ENCODE data around the gene ELMO1. TPM values are rescaled to one million over a fixed set of nuclear protein-coding genes. Genes with fewer than 3 reads are reported as not detected.

The ELMO1 gene
- total RNA-seq, 1 donor from 2014 or later: 0.13 TPM

DNA sequence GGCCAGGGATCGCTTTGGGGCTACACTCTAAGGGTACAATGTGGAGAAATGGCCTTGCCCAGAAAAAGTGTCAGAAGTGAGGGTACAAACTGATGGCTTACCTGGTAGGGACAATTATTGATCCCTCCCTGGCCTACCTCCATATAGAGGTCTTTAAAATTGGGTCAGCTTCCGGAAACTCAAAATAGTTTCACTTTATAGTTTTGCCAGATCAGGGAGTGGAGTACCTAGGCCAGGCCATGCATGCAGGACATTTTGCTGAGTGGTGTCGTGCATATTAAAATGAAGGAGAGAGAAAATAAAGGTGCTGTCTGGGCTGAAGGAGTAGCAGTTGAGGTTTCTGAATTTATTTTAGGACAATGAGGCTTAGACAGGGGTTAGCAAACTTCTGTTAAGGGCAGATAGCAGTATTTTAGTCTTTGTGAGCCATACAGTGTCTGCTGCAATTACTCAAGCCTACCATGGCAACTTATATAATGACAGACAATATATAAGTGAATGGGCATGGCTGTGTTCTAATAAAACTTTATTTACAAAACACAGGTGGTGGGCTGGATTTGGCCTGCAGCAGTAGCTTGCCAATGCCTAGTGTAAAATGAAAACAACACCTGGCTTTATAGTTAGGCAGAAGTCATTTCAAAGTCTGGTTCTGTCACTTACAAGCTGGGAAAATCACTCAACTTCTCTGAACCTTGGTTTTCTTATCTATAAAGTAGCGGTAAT lies 547.5 kb downstream of the ELMO1 start:
- no peak for DNase-seq (ENCODE audit: low read depth)

DNA sequence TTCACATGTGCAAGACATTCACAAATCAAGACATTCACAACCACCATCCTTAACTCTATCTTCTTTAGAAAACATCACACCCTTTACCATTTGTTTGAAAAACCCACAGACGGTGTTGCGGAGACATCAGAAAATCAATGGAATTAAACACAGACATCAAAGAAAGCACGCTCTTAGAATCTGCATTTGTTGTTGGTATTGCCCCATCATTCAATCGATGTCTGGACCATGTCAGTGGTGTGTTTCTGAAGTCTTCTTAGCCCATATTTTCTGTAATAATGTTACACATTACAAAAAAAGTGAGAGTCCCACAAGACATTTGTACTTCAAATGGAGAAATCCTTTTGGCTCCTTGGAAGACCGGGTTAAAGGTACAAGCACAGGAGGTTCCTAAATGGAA lies 550.5 kb downstream of the ELMO1 start:
- no peak for DNase-seq (ENCODE audit: low read depth)

DNA sequence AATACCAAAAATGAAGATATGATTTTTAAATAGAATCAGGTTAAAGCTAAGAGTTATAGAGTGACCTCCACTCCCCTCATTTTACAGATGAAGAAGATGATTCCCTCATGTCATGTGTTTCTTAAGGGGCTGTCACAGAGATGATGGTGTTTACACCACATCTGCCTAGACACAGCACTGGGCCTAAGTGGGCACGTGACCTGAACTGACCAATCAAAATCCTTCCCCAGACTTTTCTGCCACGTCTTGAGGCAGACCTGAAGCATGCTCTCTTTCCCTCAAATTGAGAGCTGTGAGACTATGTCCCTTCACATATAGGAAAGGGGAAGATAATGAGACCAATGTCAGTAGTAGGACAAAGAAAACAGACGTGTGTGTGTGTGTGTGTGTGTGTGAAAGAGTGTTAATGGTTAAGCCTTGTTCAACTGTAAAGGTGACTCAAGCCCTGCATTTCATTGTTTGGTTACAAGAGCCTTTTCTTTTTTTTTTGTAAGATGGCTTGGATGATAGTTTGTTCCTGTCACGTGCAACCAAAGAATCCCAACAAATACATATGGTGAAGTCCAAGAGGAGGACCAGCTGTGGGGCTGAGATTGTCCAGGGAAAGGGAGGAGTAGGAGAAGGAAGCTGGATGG lies 551.6 kb downstream of the ELMO1 start:
- DNase-seq (ENCODE audit: low read depth): no peak

DNA sequence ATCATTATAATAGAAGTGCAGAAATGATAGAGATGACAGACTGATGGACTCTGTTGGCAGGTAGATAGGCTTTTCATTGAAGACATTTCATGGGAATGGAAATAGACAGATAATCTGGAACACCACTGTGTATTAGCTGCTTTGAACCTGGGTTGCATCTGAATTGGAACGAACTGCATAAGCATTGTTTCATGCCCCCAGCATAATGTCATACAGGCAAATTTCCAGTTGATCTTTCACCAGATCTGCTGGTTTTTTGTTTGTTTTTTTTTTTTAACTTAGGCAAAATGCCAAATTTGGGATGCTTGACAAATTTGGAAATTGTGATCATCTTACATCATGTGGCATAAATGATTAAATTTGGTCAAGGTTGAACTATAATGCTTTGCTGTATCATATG lies 552.2 kb downstream of the ELMO1 start:
- DNase-seq (ENCODE audit: low read depth): no peak

DNA sequence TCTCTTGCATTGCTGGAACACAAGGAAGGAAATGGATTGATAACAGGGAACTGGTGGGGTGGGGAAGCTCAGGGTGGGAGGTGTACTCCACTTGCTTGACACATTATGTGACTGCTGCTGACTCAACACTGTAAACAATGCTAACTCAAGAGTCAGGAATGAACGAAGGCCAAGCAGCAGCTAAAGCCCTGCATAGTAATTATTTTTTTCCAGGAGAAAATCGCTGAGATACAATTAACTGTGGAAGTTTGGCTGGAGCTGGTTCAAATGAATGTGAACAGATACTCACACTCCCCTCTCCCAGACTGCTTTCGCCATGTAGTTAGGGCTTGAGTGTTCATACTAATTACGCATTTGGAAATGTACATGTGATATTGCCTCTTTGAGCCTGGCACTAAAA lies 553.5 kb downstream of the ELMO1 start:
- no peak for DNase-seq (ENCODE audit: low read depth)

DNA sequence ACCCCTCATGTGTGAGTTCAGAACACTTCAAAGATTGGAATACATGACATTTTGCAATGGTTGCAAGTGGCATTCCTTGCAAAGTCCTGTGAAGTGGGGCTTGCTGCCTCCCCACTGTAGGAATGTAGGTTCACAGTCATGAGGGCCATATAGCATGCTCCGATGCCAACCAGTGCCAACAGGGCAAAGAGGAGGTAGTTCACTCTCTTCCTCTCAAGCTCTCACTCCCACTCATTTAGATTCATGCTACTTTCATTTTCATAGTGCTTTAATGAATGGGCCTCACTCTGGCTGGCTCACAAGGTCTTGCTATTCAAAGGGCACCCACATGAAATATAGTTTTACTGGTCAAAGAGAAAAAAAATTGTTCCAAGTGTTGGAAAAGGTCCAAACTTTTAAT lies 554.5 kb downstream of the ELMO1 start:
- no peak for DNase-seq (ENCODE audit: low read depth)

DNA sequence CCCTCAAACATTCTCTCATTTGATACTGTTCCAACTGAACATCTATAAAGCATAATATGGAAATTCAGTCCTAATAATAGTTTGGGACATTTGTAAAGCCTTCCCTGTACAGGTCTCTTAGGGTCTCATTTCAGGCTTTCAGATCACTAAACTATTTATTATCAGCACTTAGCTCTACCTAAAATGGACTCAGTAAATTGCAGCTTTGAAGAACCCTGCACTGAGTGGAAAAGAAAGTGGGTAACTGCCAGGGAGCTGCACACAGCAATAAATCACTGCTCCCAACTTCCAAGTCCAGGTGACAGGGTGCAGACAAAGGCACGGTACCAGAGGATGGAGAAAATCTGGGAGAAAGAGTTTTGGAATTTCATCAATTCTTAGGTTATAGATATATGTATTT lies 559.5 kb downstream of the ELMO1 start:
- DNase-seq (ENCODE audit: low read depth): no peak

DNA sequence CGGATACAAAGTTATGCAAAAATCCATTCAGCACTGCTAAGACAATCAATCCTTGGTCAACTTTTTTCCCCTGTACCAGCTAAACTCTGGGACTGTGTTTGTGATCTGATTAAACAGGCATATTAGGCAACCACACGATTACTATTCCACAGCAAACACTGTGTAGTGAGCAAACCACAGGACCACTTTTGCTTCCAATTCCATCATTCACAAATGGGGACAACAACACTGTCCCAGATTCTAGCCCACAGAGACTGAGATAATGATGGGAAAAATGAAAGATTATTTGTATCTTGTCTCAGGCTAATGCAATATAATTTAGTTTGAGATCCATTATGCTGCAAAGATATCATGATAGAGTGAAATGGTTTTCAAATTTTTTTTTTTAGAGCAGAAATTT lies 560.7 kb downstream of the ELMO1 start:
- DNase-seq (ENCODE audit: low read depth): no peak

DNA sequence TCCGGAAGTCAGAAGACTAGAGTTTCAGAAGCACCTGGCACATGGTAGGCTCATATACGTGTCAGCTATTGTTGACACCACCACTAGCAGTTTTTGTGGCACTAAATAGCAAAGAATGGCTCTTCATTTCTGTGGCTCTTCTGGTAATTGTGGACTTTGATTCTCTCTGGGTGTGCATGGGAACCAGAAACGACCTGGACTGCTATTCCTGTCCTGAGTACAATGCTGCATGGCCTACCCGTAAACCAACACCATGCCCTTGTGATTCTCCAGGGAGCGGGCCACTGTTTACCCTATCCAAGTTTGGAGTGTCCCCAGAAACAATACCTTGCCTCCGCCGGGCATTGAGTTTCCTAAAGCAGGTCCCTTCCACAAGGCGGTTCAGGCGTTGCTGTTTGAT lies 561.4 kb downstream of the ELMO1 start:
- no peak for DNase-seq (ENCODE audit: low read depth)

DNA sequence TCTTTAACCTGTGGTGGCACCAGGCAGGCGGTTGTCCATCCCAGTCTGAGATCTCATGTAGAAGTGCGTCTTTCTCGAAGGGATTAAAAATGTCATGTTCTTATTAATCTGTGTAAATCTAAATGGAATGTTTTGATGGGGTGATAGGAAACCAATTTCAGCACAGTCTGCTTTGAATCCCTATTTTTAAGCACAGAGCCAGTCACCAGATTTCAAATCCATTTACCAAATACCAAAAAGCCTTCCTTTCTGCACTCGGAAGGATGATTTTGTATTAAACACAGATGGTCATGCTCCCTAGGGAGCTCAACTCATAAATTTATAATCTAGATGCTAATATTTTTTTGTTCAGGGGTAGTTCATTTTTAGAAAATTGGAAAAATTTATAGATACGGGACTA lies 563.8 kb downstream of the ELMO1 start:
- no peak for DNase-seq (ENCODE audit: low read depth)

DNA sequence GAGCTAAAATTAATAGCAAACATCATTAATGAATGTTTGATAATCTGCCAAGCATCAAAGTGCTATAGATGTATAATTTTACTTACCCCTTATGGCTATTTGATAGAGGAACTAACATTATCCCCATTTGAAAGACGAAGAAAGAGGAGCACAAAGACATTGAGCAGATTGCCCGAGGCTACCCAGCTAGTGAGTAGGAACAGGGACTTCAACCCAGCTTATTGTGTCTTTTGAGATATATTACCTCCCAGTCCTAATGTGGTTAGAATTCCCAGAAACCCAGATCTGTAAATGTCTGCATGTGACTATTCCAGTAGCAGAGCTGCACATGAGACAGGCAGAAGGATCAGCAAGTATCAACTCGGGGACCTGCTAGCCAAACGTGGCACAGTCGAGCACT lies 564.3 kb downstream of the ELMO1 start:
- no peak for DNase-seq (ENCODE audit: low read depth)

DNA sequence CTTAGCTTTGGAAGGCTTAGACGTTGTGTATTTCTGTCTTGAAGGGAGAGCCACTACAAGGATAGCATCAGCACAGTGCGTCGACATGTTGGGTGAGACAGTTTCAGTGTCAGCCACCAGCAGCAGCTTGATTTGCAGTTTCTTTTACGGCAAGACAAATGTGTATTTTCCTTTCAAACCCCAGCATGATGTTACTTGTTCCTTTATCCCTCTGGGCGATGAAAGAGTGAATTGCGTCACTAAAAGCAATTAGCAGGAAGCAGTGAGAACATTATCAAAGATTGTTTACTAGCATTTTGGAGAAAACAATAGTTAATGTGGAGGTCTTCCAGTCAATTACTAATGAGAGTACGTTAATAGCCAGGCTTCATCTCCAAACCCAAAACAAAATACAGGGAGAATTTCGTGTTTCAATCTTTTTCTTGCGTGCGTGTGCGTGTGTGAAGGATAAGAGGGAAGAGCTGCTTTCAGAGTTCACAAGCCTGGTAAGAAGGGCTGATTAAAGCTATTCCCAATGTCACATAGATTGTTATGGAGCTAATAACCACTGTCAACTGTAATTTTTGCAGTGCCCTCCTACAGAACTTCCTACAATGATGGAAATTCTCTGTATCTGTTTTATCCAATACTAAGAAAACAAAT lies 567.3 kb downstream of the ELMO1 start:
- DNase-seq (ENCODE audit: low read depth): no peak

DNA sequence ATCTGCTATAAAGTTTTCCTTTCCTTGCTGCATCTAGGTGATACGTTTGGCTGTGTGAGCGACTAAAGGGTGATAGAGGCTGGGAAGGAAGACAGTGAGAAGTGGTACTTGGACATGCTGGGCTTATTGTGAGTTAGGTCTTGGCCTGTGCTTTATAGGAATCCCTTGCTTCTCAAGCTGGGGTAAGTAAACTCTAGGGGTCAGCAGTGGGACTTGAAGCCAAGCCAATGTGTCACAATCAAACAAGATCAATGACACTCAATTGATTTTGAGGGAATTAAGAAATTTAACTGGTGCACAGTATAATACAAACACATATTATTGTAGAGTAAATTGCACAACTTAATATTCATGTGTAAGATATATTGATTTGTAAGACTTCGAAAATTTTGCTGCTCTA lies 568.6 kb downstream of the ELMO1 start:
- DNase-seq (ENCODE audit: low read depth): no peak

DNA sequence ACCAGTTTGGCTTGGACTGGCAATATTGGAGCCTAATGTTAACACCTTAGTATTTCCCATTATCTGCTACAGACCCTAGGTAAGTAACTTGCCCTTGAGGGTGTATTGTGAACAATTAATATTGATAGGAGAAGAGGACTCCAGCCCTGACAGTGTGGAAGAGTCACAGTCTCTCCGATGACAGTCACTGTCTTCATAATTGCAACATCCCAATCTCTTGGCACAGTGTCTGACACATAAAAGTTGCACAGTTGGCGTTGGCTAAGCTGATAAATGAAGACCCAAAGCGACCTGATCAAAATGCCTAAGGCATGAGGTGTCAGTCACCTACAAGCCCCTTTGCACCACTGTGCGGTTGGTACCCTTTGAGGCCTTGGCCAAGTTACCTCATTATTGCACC lies 569.6 kb downstream of the ELMO1 start:
- no peak for DNase-seq (ENCODE audit: low read depth)

DNA sequence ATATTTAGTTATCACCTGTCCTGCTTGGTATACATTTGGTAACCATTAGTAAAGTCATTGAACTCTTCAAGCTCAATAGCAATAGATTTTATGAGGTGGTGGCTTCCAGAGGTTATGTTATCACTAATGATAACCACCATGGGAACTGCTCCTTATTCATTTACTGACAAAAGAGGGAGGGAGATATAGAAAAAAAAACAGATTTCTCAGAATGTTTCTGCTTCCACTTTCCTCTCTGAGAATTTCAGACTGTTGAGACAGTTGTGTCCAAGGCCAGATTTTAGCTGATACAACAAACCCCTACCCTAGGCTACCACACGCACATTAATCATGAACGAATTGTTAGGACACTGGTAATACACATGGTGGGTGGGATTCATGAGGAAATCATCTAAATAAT lies 570.4 kb downstream of the ELMO1 start:
- DNase-seq (ENCODE audit: low read depth): no peak

DNA sequence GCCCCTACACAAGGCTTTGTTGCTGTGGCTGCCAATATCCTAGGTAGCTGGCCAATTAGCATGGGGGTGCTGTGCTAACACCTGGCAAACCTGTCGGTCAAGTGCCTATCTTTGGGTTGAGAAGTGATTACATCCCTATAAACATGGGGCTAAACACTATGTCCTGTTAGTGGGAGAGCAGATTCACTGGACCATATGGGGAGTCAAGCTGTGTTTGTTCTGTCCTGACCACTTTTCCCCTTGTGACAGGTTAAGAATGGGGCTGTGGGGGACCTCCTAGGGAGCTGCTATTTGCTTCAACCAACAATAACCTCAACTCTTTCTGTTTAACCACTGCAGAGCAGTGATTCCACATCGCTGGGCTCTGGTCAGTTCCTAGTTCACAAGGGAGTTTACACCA lies 572.9 kb downstream of the ELMO1 start:
- DNase-seq (ENCODE audit: low read depth): no peak

DNA sequence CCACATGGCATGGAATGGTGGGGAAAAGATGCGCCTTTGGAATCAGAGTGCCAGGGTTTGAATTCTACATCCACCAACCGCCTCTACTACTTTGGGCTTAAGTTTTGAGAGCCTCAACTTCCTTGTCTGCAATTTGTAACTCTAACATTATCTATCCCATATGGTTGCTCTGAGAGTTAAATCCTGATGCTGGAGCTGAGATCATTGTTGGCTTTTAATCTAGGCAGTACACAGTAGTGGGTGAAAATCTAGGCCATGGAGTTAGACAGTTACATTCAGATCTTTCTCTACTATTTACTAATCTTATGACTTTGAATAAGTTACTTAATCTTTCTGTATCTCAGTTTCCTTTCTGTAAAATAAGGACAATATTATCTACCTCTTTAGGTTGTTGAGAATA lies 574.6 kb downstream of the ELMO1 start:
- DNase-seq (ENCODE audit: low read depth): no peak

DNA sequence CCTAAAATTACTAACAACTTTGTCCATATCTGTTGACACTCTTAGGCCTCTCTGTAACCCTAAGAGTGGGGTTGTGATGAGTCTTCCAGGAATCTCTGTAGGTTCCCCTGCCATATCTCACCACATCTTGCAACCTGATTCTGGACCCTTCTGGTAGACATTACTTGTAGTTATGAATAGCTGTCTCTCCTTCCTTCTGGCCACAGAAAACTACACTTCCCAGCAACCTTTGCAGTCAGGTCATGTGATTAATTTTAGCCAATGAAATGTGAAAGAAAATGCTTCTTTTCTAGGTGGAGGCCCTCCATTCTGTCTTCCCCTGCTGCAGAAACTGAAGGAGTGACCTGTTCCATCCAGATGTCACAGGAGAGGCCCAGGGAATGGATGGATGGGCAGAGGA lies 576.8 kb downstream of the ELMO1 start:
- no peak for DNase-seq (ENCODE audit: low read depth)

DNA sequence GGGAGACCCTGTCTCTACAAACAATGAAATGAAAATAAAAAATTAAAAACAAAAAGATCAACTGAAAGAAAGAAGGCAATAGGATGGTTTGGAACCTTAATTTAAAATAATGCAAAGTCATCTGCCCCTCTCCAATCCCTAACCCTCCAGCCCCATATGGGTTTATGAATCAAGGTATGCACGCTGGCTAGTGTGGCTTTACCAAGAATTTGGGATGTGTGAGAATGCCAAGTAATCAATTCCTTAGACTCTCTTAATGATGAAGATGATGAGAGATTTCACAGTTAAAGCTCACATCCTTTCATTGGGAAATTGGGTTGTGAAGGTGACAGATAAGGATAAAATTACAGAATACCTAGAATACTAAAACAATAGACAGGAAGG lies 577.3 kb downstream of the ELMO1 start:
- DNase-seq (ENCODE audit: low read depth): no peak

DNA sequence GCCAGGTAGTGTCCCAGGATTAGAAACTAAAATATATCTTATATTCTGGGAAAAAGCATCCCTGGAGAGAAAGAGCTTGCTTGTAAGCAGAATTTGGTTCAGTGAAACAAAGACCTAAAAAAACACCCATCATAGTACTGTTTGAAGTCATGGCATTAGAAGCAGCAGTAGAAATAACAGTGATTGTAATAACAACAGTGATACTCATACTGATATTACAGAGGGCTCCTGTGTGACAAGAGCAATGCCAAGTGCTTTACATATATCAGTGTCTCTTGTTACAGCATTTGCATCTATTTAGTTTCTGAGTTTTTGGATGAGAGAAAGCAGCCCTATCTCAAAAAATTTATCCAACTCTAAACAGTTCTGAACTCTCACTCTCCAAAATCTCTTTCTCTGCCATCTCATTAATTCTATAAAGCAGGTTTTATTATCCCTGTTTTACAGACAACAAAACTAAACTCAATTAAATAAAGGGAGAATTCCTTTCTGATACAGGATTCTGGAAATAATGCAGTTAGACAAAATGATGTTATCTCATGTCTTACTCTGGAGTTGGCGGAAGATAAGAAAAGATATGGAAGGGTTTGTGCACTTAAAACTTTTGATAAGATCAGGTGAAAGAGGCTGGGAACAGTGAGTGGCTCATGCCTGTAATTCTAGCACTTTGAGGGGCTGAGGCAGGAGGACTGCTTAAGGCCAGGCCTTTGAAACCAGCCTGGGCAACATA lies 577.9 kb downstream of the ELMO1 start:
- DNase-seq (ENCODE audit: low read depth): no peak

DNA sequence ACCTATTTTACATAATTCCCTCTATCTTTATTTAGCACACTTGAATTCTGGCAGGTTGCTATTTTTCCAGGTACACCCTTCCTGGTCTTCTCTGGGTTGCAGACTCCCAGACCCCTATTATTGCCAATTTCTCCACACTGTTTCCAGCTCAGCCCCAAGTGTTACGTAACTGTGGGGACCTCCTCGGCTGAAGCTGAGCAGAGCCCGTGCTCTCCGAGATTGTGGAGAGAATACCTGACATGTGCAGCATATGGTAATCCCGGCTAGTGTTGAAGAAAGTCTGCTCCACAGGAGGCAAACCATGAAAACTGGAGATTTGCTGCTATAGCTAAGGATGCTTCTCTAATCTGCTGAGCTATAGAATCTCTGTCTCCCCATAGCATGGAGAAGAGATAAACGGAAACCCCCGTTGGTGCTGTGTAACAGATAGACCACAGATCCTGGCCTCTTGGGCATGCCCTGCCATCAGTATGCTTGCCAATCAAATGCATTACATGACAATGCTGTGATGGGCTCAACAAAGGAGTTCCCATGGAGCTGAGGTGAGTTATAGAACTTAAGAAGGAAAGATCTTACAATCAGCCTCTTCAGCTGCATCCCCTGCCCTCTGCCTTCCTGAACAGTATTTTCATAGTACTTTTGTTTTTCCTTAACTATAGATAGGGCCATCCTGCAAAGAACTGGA lies 579.8 kb downstream of the ELMO1 start:
- DNase-seq (ENCODE audit: low read depth): no peak

DNA sequence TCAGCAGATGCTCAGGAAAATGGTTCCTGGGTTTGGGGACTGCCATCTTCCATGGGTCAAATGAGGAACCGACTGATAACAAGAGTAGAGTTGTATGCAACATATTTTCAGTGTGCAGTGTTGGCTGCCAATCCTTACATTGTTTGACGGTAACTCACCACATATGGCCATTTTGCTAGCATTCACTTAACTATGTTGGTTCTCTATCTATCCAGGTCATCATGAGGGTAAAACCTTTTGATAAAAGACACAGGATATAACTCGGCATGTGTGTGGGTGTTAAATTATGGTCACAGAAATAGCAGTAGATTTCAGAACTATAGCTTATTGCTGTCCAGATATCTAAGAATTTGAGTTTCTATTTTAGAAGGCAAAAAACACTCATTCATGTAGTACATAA lies 583.6 kb downstream of the ELMO1 start:
- no peak for DNase-seq (ENCODE audit: low read depth)

All from myocyte (in vitro differentiated cells).